ENCODE results near the gene CMTM7.
"Not testable (repeated sequence)": the region's sequence is repeated elsewhere in the genome, so short reads cannot be mapped to it uniquely, and the experiment has no call there.

The CMTM7 gene

DNA sequence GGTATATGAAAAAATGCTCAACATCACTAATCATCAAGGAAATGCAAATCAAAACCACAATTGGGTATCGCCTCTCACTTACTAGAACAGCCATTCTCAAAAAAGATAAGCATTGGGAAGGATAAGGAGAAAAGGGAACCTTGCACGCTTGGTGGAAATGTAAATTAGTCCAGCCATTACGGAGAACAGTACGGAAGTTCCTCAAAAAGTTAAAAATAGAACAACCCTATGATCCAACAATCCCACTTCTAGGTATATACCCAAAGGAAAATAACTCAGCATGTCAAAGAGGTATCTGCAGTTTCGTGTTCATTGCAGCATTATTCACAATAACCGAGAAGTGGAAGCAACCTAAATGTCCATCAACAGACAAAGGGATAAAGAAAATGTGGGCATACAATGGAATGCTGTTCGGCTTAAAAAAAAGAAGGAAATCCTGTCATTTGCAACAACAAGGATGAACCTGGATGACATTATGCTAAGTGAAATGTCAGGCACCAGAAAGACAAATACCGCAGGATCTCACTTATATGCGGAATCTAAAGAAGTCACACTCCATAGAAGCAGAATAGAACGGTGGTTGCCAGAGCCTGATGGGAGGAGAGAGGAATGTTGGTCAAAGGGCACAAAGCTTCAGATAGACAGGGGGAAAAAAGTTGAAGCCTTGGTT lies 11.7 kb upstream of the CMTM7 start:
- no peak for DNase-seq (ENCODE audit: low spot score)
- CTCF ChIA-PET: no interaction called here
- POLR2A ChIA-PET (ENCODE audit: low non-redundant PET): no interaction called here
- H3K27ac ChIP-seq: no peak overlapping the region
- TF ChIP-seq, protein P1, sequence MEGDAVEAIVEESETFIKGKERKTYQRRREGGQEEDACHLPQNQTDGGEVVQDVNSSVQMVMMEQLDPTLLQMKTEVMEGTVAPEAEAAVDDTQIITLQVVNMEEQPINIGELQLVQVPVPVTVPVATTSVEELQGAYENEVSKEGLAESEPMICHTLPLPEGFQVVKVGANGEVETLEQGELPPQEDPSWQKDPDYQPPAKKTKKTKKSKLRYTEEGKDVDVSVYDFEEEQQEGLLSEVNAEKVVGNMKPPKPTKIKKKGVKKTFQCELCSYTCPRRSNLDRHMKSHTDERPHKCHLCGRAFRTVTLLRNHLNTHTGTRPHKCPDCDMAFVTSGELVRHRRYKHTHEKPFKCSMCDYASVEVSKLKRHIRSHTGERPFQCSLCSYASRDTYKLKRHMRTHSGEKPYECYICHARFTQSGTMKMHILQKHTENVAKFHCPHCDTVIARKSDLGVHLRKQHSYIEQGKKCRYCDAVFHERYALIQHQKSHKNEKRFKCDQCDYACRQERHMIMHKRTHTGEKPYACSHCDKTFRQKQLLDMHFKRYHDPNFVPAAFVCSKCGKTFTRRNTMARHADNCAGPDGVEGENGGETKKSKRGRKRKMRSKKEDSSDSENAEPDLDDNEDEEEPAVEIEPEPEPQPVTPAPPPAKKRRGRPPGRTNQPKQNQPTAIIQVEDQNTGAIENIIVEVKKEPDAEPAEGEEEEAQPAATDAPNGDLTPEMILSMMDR (conservative IDR thresholded peaks at IDR 0.05; ENCODE audit: low read depth): no peak

DNA sequence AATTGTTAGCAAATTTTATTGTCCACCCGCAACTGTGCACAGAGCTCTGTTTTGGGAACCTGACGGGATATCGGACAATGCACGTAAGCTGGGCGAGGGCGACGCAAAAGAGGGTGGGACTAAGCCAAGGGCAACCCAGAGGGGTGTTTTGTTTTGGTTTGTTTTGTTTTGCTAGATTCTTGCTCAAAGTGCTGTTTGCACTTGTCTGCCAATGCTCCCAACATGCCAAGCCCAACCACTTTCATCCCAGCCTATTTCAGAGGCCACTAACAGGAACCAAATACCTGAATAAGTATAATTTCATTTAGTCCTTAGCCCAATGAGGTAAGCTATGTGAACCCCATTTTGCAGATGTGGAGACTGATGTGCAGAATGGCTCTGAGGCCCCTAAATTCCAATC lies 9.7 kb upstream of the CMTM7 start:
- no peak overlapping the region for H3K27ac ChIP-seq
- POLR2A ChIA-PET (ENCODE audit: low non-redundant PET): no interaction called here
- CTCF ChIA-PET: no interaction called here
- TF ChIP-seq, protein P1 (conservative IDR thresholded peaks at IDR 0.05; ENCODE audit: low read depth): no peak
- DNase-seq (ENCODE audit: low spot score): no peak

DNA sequence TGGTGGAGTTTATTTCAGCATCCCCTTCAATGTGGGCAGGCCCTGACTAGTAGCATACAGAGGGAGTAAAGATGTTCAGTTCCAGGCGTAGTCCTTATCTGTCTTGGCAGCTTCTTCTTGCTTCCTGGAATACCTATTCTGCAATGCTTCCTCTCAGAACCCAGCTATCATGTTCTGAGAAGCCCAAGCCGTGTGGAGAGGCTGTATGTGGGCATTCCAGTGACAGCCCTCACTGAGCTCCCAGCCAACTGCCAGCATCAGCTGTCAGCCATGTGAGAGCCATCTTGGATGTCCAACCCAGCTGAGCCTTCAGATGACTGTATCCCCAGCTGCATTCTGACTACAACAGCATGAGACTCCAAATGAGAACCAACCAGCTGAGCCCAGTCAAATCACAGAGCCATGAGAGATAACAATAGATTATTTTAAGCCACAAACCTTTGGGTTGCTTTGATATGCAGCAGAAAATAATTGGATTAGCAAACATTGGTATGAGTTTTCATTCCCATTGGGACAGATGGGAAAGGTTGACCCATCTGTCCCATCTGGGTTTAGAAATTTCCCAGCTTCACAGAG lies 8.4 kb upstream of the CMTM7 start:
- H3K27ac ChIP-seq: no peak overlapping the region
- POLR2A ChIA-PET (ENCODE audit: low non-redundant PET): no interaction called here
- TF ChIP-seq, protein P1 (conservative IDR thresholded peaks at IDR 0.05; ENCODE audit: low read depth): no peak
- no peak for DNase-seq (ENCODE audit: low spot score)
- CTCF ChIA-PET: interaction anchor here (0.6 kb wide), 1 partner anchor 276 kb away, joined by 5 read pairs; no protein-coding TSS in a partner anchor

DNA sequence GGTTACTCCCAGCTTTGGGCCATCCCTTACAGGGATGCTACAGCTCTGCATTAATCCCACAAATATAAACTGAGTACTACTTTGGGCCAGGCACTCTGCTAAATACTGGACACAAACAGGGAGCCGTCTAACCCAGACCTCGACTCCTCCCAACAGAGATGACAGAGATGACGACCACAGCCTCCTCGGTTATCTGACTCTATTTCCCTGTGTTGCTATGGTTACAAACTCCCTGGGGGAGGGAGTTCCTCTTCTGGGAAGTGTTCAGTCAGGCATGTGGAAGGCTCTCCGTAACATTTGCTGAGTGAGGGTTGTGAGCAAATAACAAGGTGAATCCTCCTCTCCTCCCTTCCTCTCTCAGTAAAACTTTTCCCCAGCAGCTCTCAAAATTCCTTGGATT lies 6.7 kb upstream of the CMTM7 start:
- ChIA-PET POLR2A (ENCODE audit: low non-redundant PET) (no interaction called here), CTCF (no interaction called here)
- TF ChIP-seq, protein P1 (conservative IDR thresholded peaks at IDR 0.05; ENCODE audit: low read depth): no peak
- no peak overlapping the region for H3K27ac ChIP-seq
- no peak for DNase-seq (ENCODE audit: low spot score)

DNA sequence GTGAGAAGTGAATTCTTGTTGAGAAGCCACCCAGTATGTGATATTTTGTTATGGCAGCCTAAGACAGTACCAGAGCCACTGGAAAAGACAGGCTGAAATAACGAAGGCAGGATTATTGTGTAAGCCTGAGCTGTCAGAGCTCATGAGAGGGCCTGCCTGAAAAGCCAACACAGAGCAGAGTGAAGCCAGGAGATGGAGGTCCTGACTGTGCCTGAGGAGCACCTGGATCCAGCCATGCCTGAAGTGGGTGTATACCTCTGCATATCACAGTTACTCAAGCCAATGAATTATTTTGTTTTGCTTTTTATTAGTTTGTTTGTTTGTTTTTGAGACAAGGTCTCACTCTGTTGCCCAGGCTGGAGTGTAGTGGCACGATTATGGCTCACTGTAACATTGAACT lies 4.1 kb upstream of the CMTM7 start:
- TF ChIP-seq, protein P1 (conservative IDR thresholded peaks at IDR 0.05; ENCODE audit: low read depth): no peak
- no peak for DNase-seq (ENCODE audit: low spot score)
- POLR2A ChIA-PET (ENCODE audit: low non-redundant PET): no interaction called here
- CTCF ChIA-PET: interaction anchor here (0.8 kb wide), 1 partner anchor 12 kb away, joined by 4 read pairs; no protein-coding TSS in a partner anchor
- no peak overlapping the region for H3K27ac ChIP-seq

DNA sequence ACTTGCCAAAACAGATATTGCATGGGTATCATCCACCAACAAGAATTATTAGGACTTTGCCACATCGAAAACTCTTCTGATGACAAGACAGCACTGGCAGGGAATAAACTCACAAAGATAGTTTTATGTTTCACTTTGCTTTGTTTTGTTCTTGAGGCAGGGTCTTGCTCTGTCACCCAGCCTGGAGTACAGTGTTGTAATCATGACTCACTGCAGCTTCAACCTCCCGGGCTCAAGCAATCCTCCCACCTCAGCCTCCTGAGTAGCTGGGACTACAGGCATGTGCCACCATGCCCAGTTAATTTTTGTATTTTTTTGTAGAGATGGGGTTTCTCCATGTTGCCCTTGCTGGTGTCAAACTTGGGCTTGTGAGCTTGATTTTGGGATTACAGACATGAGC lies 2.1 kb upstream of the CMTM7 start:
- H3K27ac ChIP-seq; CTCF ChIA-PET; POLR2A ChIA-PET (ENCODE audit: low non-redundant PET); DNase-seq (ENCODE audit: low spot score): not testable (repeated sequence)

DNA sequence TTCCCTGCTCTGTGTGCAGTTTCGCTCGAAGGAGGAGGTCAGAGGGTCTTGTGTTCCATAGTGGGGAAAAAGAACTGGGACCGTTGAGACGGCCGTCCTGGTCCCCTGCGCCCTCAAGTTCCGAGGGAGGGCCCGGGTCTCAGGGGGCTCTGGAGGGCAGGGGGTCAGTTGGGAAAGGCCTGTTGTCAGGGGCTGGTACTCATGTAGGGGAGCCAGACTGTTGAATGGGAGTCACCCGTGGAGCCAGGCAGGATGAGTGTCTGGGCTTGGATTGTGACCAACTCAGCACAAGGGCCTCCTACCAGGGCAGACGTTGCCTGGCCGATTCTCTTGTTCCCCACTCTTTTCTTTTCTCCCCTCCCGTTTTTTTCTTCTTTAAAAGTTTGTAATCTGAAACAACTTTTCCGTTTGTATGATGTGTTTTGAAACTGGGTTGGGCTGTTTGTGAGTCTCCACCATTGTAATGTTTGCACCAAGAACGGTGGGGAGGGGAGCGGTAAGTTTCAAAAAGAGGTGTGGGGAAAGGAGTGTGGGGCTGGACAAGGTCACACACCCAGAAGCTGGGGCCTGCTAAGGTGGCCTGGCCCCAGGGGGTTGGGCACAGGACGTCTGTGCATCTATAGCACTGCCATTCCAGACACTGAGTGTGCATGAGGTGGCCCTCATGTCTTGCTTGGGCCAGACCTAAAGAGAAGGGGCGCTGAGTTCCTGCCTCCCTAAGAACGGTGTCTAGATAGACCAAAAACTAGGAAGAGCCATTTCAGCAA lies 1.1 kb downstream of the CMTM7 start:
- CTCF ChIA-PET: no interaction called here
- H3K27ac ChIP-seq: peak overlapping the region; percentile 76
- no peak for DNase-seq (ENCODE audit: low spot score)
- TF ChIP-seq, protein P1 (conservative IDR thresholded peaks at IDR 0.05; ENCODE audit: low read depth): no peak
- POLR2A ChIA-PET (ENCODE audit: low non-redundant PET): no interaction called here

Measured in RWPE1 (cell line).